Activated naive CD8-positive, alpha-beta T cell treated with anti-CD3 and anti-CD28 coated beads, Interleukin-2, amount 50 U/mL, for 24 hours (primary cell): ENCODE measurements around the gene ATG2A.
"Not testable (repeated sequence)": the region's sequence is repeated elsewhere in the genome, so short reads cannot be mapped to it uniquely, and the experiment has no call there.

Experiments
- ATAC-seq: fragments of 150-1000 bp; cut with Tn5 transposase; one replicate; pipeline ENCODE4 v1.10.0; 2021
- DNase-seq: peaks from one replicate; pipeline ENCODE4 v3.0.0; 2021
- H3K27ac Mint-ChIP-seq: one replicate; pipeline ENCODE4 v1.8.0; 2021; ENCODE audit warnings: mild to moderate bottlenecking, mixed read lengths
- H3K27me3 Mint-ChIP-seq: one replicate; pipeline ENCODE4 v1.8.0; 2021; ENCODE audit warnings: mixed read lengths
- H3K36me3 Mint-ChIP-seq: one replicate; pipeline ENCODE4 v1.8.0; 2021; ENCODE audit warnings: low read depth, mixed read lengths
- H3K4me1 Mint-ChIP-seq: one replicate; pipeline ENCODE4 v1.8.0; 2021; ENCODE audit warnings: mixed read lengths
- H3K4me3 Mint-ChIP-seq: one replicate; pipeline ENCODE4 v1.8.0; 2021; ENCODE audit warnings: mild to moderate bottlenecking, moderate library complexity, mixed read lengths
- H3K9me3 Mint-ChIP-seq: one replicate; pipeline ENCODE4 v1.8.0; 2021; ENCODE audit warnings: mixed read lengths

ATG2A gene

DNA sequence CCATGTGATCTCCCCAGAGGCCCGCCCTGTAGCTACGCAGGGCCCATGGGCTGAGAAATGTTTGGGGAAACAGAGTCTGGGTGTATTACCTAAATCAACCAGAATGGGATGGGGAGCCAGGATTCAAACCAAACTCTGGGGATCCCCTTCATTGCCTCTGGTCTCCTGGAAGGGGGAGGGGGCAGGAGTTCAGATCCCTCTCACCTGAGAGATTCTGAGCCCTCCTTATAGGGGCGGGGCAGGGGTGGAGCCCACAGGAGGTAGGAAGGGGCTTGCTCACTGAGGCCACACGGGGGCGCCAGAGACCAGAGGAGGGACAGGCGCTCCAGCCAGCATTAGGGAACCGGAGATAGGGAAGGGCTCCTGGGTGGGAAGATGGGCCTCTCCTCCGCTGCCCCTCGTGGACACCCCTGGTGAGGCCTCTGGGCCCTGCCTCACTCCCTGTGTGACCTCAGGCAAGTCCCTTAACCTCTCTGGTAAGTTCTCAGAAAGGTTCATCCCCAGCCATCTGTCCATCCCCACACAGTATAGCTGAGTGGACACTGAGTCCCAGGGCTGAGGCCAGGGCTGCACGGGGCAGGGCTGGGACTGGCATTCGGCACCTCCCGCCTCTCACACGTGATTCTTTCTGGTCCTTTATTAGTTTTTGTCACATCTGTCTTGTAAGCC is 69.9 kb downstream of the ATG2A start:
- H3K4me1 Mint-ChIP-seq, result peaks cover 58% of the 10 kb centered on the region
- DNase-seq, result peak; percentile 98
- ATAC-seq, result peak; percentile 64
- no peaks in the 10 kb centered on the region for H3K27me3 Mint-ChIP-seq
- no peak overlapping the region for H3K4me3 Mint-ChIP-seq
- no peaks in the 10 kb centered on the region for H3K9me3 Mint-ChIP-seq
- H3K27ac Mint-ChIP-seq, result no peak overlapping the region
- H3K36me3 Mint-ChIP-seq, result no peaks in the 10 kb centered on the region

- H3K27me3 Mint-ChIP-seq, H3K27ac Mint-ChIP-seq, DNase-seq, H3K4me3 Mint-ChIP-seq, H3K36me3 Mint-ChIP-seq, H3K9me3 Mint-ChIP-seq, ATAC-seq: not testable (repeated sequence)
- H3K4me1 Mint-ChIP-seq, result peaks cover 44% of the 10 kb centered on the region
These were observed 71.3 kb downstream of the ATG2A start for GRCh38 chr11:64845776-64846129.

DNA sequence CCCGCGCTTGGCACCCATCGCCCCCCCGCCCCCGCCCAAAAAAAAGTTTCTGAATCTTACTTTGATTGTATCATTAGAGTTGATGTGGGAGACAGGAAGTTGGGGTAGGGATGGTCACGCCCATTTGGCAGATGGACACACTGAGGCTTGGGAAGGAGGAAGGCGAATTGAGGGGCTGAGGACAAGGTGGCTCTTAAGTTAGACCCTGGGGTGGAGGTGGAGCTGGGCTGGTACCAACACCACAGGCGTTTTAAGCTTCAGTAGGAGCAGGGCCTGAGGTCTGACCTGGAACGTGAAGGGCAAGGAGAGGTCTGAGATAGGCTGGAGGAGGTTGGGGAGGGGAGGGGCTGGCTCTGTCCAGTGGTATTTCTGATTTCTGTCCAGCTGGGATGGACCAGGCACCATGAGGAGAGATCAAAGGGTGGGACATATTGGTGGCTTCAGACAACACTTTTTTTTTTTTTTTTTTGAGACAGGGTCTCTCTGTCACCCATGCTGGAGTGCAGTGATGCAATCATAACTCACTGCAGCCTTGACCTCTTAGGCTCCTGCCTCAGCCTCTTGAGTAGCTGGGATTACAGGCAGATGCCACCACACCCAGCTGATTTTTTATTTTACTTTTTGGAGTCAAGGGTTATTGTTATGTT is 71.8 kb downstream of the ATG2A start:
- no peaks in the 10 kb centered on the region for H3K27me3 Mint-ChIP-seq
- no peaks in the 10 kb centered on the region for H3K9me3 Mint-ChIP-seq
- peak overlapping the region; percentile 33 for H3K4me3 Mint-ChIP-seq
- no peak for ATAC-seq
- no peak overlapping the region for H3K27ac Mint-ChIP-seq
- H3K4me1 Mint-ChIP-seq, result peaks cover 41% of the 10 kb centered on the region
- no peaks in the 10 kb centered on the region for H3K36me3 Mint-ChIP-seq
- DNase-seq, result no peak
